K562 (cell line): ENCODE results near the gene TRAP1. TPM values are rescaled to one million over a fixed set of nuclear protein-coding genes. Genes with fewer than 3 reads are reported as not detected.
A peak's percentile ranks its signal among the peaks of the same experiment; 100 is the strongest.

ENCODE experiments used
- BACH1 ChIP-seq: fragments of 200-800 bp; sonication (Bioruptor generic); IDR thresholded peaks from 2 replicates; pipeline ENCODE4 v1.6.1; 2016; ENCODE audit warnings: missing genetic modification characterization, missing compliant biosample characterization
- CXXC5 ChIP-seq: fragments of 250-450 bp; sonication (Bioruptor Pico); IDR thresholded peaks from 2 replicates; pipeline ENCODE4 v1.8.0; 2022; ENCODE audit warnings: inconsistent platforms, mild to moderate bottlenecking, moderate library complexity
- DLX4 ChIP-seq: fragments of 250-450 bp; sonication (Bioruptor Pico); IDR thresholded peaks from 2 replicates; pipeline ENCODE4 v1.6.1; 2021; ENCODE audit warnings: mild to moderate bottlenecking
- DNMT1 ChIP-seq: fragments of 450-650 bp; IDR thresholded peaks from 2 replicates; pipeline ENCODE4 v1.6.1; 2016; ENCODE audit warnings: antibody characterized with exemption, mild to moderate bottlenecking
- HNRNPK ChIP-seq: fragments of 200-400 bp; formaldehyde crosslinking; IDR thresholded peaks from one replicate; pipeline ENCODE4 v1.6.1; 2018; ENCODE audit warnings: mild to moderate bottlenecking, low read depth, low read length; ENCODE audit not compliant: poor library complexity, severe bottlenecking
- NELFE ChIP-seq: IDR thresholded peaks from 2 replicates; pipeline ENCODE4 v1.6.1; 2011; ENCODE audit warnings: mild to moderate bottlenecking; ENCODE audit not compliant: insufficient read depth, insufficient read length
- NRF1 ChIP-seq, 2 experiments: fragments of 450-650 bp; IDR thresholded peaks in 1 of 2; conservative IDR thresholded peaks in 1 of 2; 2 replicates each; pipeline ENCODE4 v1.6.1; 2014; ENCODE audit warnings: mild to moderate bottlenecking in 2 of 2
- PBX2 ChIP-seq, 2 experiments: IDR thresholded peaks in 1 of 2; conservative IDR thresholded peaks in 1 of 2; 2 replicates each; pipeline ENCODE4 v1.6.1; 2016; ENCODE audit warnings: low read depth in 2 of 2, mild to moderate bottlenecking in 1 of 2, missing compliant biosample characterization in 1 of 2, missing genetic modification characterization in 1 of 2, moderate library complexity in 1 of 2
- POLR2AphosphoS5 ChIP-seq: IDR thresholded peaks from 2 replicates; pipeline ENCODE4 v1.6.1; 2011; ENCODE audit warnings: mild to moderate bottlenecking, low read depth, low read length, moderate library complexity; ENCODE audit not compliant: control insufficient read depth, insufficient read depth
- SPI1 ChIP-seq: IDR thresholded peaks from 2 replicates; pipeline ENCODE4 v1.6.1; 2011; ENCODE audit warnings: low read depth, low read length, control low read depth, borderline replicate concordance
- SRSF7 ChIP-seq: fragments of 200-400 bp; formaldehyde crosslinking; optimal IDR thresholded peaks from 2 replicates; pipeline ENCODE3; 2017; ENCODE audit warnings: mild to moderate bottlenecking, low read depth, low read length
- TEAD1 ChIP-seq, 2 experiments: fragments of 450-650 bp in 1 of 2; sonication (generic) in 1 of 2; formaldehyde crosslinking; IDR thresholded peaks; 2 replicates each; pipeline versions ENCODE4 v1.4.0 to v1.8.0; 2020 to 2022; ENCODE audit warnings: mild to moderate bottlenecking in 2 of 2, missing genetic modification reagents in 1 of 2
- ZNF512 ChIP-seq: IDR thresholded peaks from 2 replicates; pipeline ENCODE4 v1.6.1; 2016; ENCODE audit warnings: missing genetic modification characterization, missing compliant biosample characterization
- polyA plus RNA-seq, 8 experiments: library from polyadenylated mRNA; depleted of rRNA in 4 of 8; stranded (reverse) in 5 of 8; unstranded in 3 of 8; fragments of >200 nt; fragmentation: Nextera tagmentation in 2 of 8; fragmentation: Illumina TruSeq in 1 of 8; extraction: Ambion mirVana in 2 of 8; extraction: Trizol in 1 of 8; gene quantifications; 2 replicates each; pipeline versions ENCODE4 v1.2.1 to v1.2.3, GENCODE V29; 2011 to 2014; ENCODE audit warnings: inconsistent platforms in 1 of 8, missing spikeins in 1 of 8
- total RNA-seq, 7 experiments: library from RNA; depleted of rRNA in 6 of 7; stranded (reverse); fragments of >200 nt in 6 of 7; fragmentation: Illumina TruSeq in 2 of 7; extraction: Trizol in 2 of 7; gene quantifications; 2 replicates each; pipeline versions ENCODE4 v1.2.1 to v1.2.3, GENCODE V29; 2011 to 2021; ENCODE audit warnings: low replicate concordance in 1 of 7

Gene TRAP1
- total and polyA plus RNA-seq, 9 of the 15 experiments (the other 6 are each of a cell fraction or from before 2014, with no cell fraction given): 19.1 to 436 (median 301) TPM

- TF ChIP-seq NELFE: no peak
- no peak for TF ChIP-seq DNMT1
- no peak for TF ChIP-seq BACH1 (tag)
- no peak for TF ChIP-seq HNRNPK
- TF ChIP-seq SPI1: no peak
- 0 out of 4 replicates have a peak, but pooled peaks of 1 of the 2 experiments have one; percentile 8 for TF ChIP-seq TEAD1 (CRISPR knock-in tag; IDR thresholded peaks at IDR 0.05)
- TF ChIP-seq CXXC5 (CRISPR knock-in tag): peak; percentile 94
- no peak for TF ChIP-seq SRSF7
- TF ChIP-seq ZNF512: no peak
- TF ChIP-seq DLX4 (CRISPR knock-in tag): no peak
- no peak for TF ChIP-seq PBX2 (CRISPR knock-in tag; IDR thresholded peaks at IDR 0.05; ENCODE audit: low read depth)
- TF ChIP-seq PBX2 (tag; conservative IDR thresholded peaks at IDR 0.05; ENCODE audit: low read depth): no peak
- TF ChIP-seq NRF1 (conservative IDR thresholded peaks at IDR 0.05 in 1 of 2, IDR thresholded peaks at IDR 0.05 in 1 of 2): peak; percentile 97 to 98
- TF ChIP-seq POLR2AphosphoS5: peak; percentile 55; the same call in 1 of the 2 replicates
These were observed 106.0 kb downstream of the TRAP1 start, which contains the start of gene SLX4 (continued) for GRCh38 chr16:3611146-3611975.
